GM19468 (cell line): ENCODE measurements around the gene ZNF587.
"Not testable (repeated sequence)": the region's sequence is repeated elsewhere in the genome, so short reads cannot be mapped to it uniquely, and the experiment has no call there.

Source experiments
- ATAC-seq: cut with Tn5 transposase; IDR thresholded peaks from one replicate; pipeline ENCODE4 v1.9.1; 2021; ENCODE audit warnings: mild to moderate bottlenecking, moderate library complexity, moderate number of reproducible peaks; ENCODE audit not compliant: unreplicated experiment; ENCODE audit errors: extremely low read depth

The ZNF587 gene

GRCh38 chr19:57849666-57850473 lies at the start of gene ZNF587:
Gene ZNF587, plus strand, starts transcription at chr19:57849859. Its CDS starts 180 bp downstream, at chr19:57850039.
- ATAC-seq, result peak; percentile 91

GRCh38 chr19:57800696-57801095 lies 49.0 kb upstream of the ZNF587 start:
- no peak for ATAC-seq

GRCh38 chr19:57802269-57802668 lies 47.4 kb upstream of the ZNF587 start:
- ATAC-seq, result no peak

GRCh38 chr19:57803265-57803593 lies 46.4 kb upstream of the ZNF587 start:
- no peak for ATAC-seq

GRCh38 chr19:57803594-57804325 lies 45.9 kb upstream of the ZNF587 start:
- ATAC-seq, result no peak

GRCh38 chr19:57807541-57807940 lies 42.1 kb upstream of the ZNF587 start:
- ATAC-seq, result no peak

- ATAC-seq, result not testable (repeated sequence)
Measured at GRCh38 chr19:57810410-57811295, 39.0 kb upstream of the ZNF587 start.

- ATAC-seq, result peak; percentile 25
Measured at GRCh38 chr19:57812226-57812625, 37.4 kb upstream of the ZNF587 start.

GRCh38 chr19:57812975-57813820 lies 36.5 kb upstream of the ZNF587 start:
- not testable (repeated sequence) for ATAC-seq

- ATAC-seq, result no peak
Measured at GRCh38 chr19:57813919-57814504, 35.6 kb upstream of the ZNF587 start.

GRCh38 chr19:57814505-57815246 lies 35.0 kb upstream of the ZNF587 start, which contains the start of gene ZNF552:
Gene ZNF552, minus strand, starts transcription at chr19:57814913. Its CDS starts 170 bp downstream, at chr19:57814743.
- peak; percentile 44 for ATAC-seq

- no peak for ATAC-seq
Measured at GRCh38 chr19:57815247-57816075, 34.2 kb upstream of the ZNF587 start.

- no peak for ATAC-seq
Measured at GRCh38 chr19:57816652-57817051, 33.0 kb upstream of the ZNF587 start.

GRCh38 chr19:57817976-57818375 lies 31.7 kb upstream of the ZNF587 start:
- ATAC-seq, result no peak

- ATAC-seq, result no peak
Measured at GRCh38 chr19:57818378-57818777, 31.3 kb upstream of the ZNF587 start.

GRCh38 chr19:57819475-57820148 lies 30.0 kb upstream of the ZNF587 start:
- peak; percentile 66 for ATAC-seq

- no peak for ATAC-seq
Measured at GRCh38 chr19:57820599-57820998, 29.1 kb upstream of the ZNF587 start.
